CD14-positive monocyte (primary cell): ENCODE measurements around the gene GAA. TPM values are rescaled to one million over a fixed set of nuclear protein-coding genes. Genes with fewer than 3 reads are reported as not detected.
A peak's percentile ranks its signal among the peaks of the same experiment; 100 is the strongest.

Source experiments
- DNase-seq, 3 donors: peaks; one replicate each; pipeline ENCODE4 v3.0.0-alpha.2; 2011 to 2022
- H2AFZ ChIP-seq: 2 replicates; pipeline ENCODE4 v1.6.0; 2012; ENCODE audit warnings: mild to moderate bottlenecking, low read depth, low read length, inconsistent platforms; ENCODE audit not compliant: insufficient read depth, poor library complexity, severe bottlenecking
- H3K27ac ChIP-seq, 2 donors: 1 replicate in 1 of 2; 2 replicates in 1 of 2; pipeline ENCODE4 v1.5.1; 2012 to 2013; ENCODE audit warnings: low read length in 2 of 2, control low read depth in 1 of 2, inconsistent platforms in 1 of 2, low read depth in 1 of 2, mild to moderate bottlenecking in 1 of 2
- H3K27me3 ChIP-seq, 2 donors: one replicate each; pipeline versions ENCODE4 v1.6.0 to v1.6.1; 2011 to 2013; ENCODE audit warnings: low read length in 2 of 2; ENCODE audit not compliant: control insufficient read depth in 2 of 2, insufficient read depth in 2 of 2
- H3K36me3 ChIP-seq, 2 donors: replicated peaks in 1 of 2; 1 replicate in 1 of 2; 2 replicates in 1 of 2; pipeline versions ENCODE4 v1.5.1 to v1.6.1; 2012 to 2013; ENCODE audit warnings: low read length in 2 of 2, control low read depth in 1 of 2, inconsistent platforms in 1 of 2, mild to moderate bottlenecking in 1 of 2; ENCODE audit not compliant: insufficient read depth in 2 of 2, control insufficient read depth in 1 of 2
- H3K4me1 ChIP-seq, 2 donors: 1 replicate in 1 of 2; 2 replicates in 1 of 2; pipeline versions ENCODE4 v1.5.1 to v1.6.1; 2012 to 2013; ENCODE audit warnings: low read length in 2 of 2, control low read depth in 1 of 2, inconsistent platforms in 1 of 2, mild to moderate bottlenecking in 1 of 2, moderate library complexity in 1 of 2; ENCODE audit not compliant: insufficient read depth in 2 of 2, control insufficient read depth in 1 of 2
- H3K4me2 ChIP-seq: replicated peaks from 2 replicates; pipeline ENCODE3; 2012; ENCODE audit warnings: low read length, moderate library complexity, mild to moderate bottlenecking; ENCODE audit not compliant: poor library complexity, severe bottlenecking; ENCODE audit errors: extremely low read depth
- H3K4me3 ChIP-seq, 3 experiments: fragments of 200-600 bp in 1 of 3; sonication (generic) in 1 of 3; replicated peaks in 1 of 3; 1 replicate in 2 of 3; 2 replicates in 1 of 3; pipeline ENCODE4 v1.5.1; 2011 to 2013; ENCODE audit warnings: low read length in 3 of 3, mild to moderate bottlenecking in 3 of 3, control low read depth in 2 of 3, low read depth in 2 of 3, inconsistent platforms in 1 of 3, moderate library complexity in 1 of 3
- H3K79me2 ChIP-seq: 2 replicates; pipeline ENCODE4 v1.6.0; 2012; ENCODE audit warnings: mild to moderate bottlenecking, control low read depth, inconsistent platforms, low read length, moderate library complexity; ENCODE audit not compliant: insufficient read depth
- H3K9ac ChIP-seq: 2 replicates; pipeline ENCODE4 v1.6.0; 2017; ENCODE audit warnings: low read length, mild to moderate bottlenecking; ENCODE audit not compliant: insufficient read depth, poor library complexity, severe bottlenecking
- H3K9me3 ChIP-seq, 2 donors: replicated peaks in 1 of 2; 1 replicate in 1 of 2; 2 replicates in 1 of 2; pipeline versions ENCODE4 v1.5.1 to v1.6.1; 2012 to 2013; ENCODE audit warnings: low read length in 2 of 2, control low read depth in 1 of 2; ENCODE audit not compliant: control insufficient read depth in 1 of 2, insufficient read depth in 1 of 2
- H4K20me1 ChIP-seq: 2 replicates; pipeline ENCODE4 v1.6.0; 2012; ENCODE audit warnings: mild to moderate bottlenecking, low read length, control low read depth, moderate library complexity; ENCODE audit not compliant: insufficient read depth
- H3K27ac Mint-ChIP-seq, 7 donors: one replicate each; pipeline ENCODE4 v1.8.0; 2020; ENCODE audit warnings: mild to moderate bottlenecking in 7 of 7, mixed read lengths in 7 of 7, moderate library complexity in 6 of 7, inconsistent platforms in 2 of 7
- H3K27me3 Mint-ChIP-seq, 3 donors: one replicate each; pipeline ENCODE4 v1.8.0; 2021 to 2022; ENCODE audit warnings: low read depth in 3 of 3, mild to moderate bottlenecking in 3 of 3, mixed read lengths in 3 of 3, moderate library complexity in 3 of 3, inconsistent platforms in 1 of 3
- H3K36me3 Mint-ChIP-seq, 2 donors: one replicate each; pipeline ENCODE4 v1.8.0; 2020; ENCODE audit warnings: mixed read lengths in 2 of 2, inconsistent platforms in 1 of 2, mild to moderate bottlenecking in 1 of 2
- H3K4me1 Mint-ChIP-seq: one replicate; pipeline ENCODE4 v1.8.0; 2020; ENCODE audit warnings: mild to moderate bottlenecking, mixed read lengths
- H3K4me3 Mint-ChIP-seq, 2 donors: one replicate each; pipeline ENCODE4 v1.8.0; 2020; ENCODE audit warnings: mild to moderate bottlenecking in 2 of 2, mixed read lengths in 2 of 2, moderate library complexity in 1 of 2
- H3K9me3 Mint-ChIP-seq, 7 donors: one replicate each; pipeline ENCODE4 v1.8.0; 2020 to 2022; ENCODE audit warnings: mixed read lengths in 7 of 7, mild to moderate bottlenecking in 6 of 7, moderate library complexity in 6 of 7, inconsistent platforms in 2 of 7
- CTCF ChIP-seq: fragments of 200-600 bp; IDR thresholded peaks from one replicate; pipeline ENCODE4 v1.8.0; 2022; ENCODE audit warnings: antibody characterized with exemption, mild to moderate bottlenecking
- WGBS: methylation state at CpG from one replicate; pipeline ENCODE4 v1.1.5; 2013; ENCODE audit warnings: missing lambda C conversion rate; ENCODE audit not compliant: insufficient coverage; 5-methylcytosine and 5-hydroxymethylcytosine counted together
- intact Hi-C, 2 donors: fragments of 100-400 bp; cut with micrococcal nuclease; formaldehyde crosslinking; loops; one replicate each; pipeline versions ENCODE4 v1.15.0 to v1.15.1; 2023
- polyA plus RNA-seq, 3 donors: library from polyadenylated mRNA; depleted of rRNA in 1 of 3; unstranded in 2 of 3; stranded (reverse) in 1 of 3; fragments of 300-500 nt in 2 of 3; fragments of >200 nt in 1 of 3; fragmentation: Illumina TruSeq in 2 of 3; gene quantifications; 1 replicate in 2 of 3; 2 replicates in 1 of 3; pipeline ENCODE4 v1.2.3, GENCODE V29; 2012 to 2021

Gene GAA
- polyA plus RNA-seq, 3 donors = 116 to 140 (median 120) TPM

DNA sequence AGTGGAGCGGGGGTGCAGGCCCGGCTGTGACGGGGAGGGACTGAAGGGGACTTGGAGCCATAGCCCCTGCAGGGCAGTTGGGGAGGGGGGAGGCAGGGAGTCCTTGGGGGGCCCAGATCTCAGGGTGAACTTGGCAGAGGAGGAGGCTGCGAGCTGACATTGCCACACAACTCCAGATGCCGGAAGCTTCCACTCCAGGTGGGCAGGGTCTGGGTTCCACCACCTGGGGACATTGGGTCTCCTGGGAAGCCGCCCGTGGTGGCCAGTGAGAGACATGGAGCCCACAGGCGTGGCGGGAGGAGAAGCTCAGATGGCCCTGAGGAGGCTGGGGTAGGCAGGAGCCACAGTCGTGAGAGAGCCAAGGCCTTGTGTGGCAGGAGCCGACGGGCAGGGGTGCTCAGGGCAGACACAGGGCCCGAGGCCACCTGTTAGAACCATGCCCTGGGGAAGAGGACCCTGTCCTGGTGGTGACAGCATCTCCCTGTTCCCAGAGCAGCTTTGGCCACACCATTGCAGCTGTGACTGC lies 18.2 kb upstream of the GAA start:
- H3K9me3 ChIP-seq = no peaks in the 10 kb centered on the region
- H3K79me2 ChIP-seq = no peaks in the 10 kb centered on the region
- peak overlapping the region; percentile 12 for H3K4me2 ChIP-seq
- Mint-ChIP-seq H3K27ac (no peak overlapping the region), H3K4me1 (peaks cover 5% of the 10 kb centered on the region), H3K36me3 (no peaks in the 10 kb centered on the region), H3K4me3 (no peak overlapping the region), H3K9me3 (no peaks in the 10 kb centered on the region), H3K27me3 (peaks cover 4 to 22% (median 14%) of the 10 kb centered on the region in 3 donors)
- intact Hi-C loops = no loop called here
- H3K9ac ChIP-seq = no peak overlapping the region
- 85% methylated on average over 13 of the region's 13 CpGs for WGBS
- no peaks in the 10 kb centered on the region for H4K20me1 ChIP-seq
- peaks cover 3 to 8% of the 10 kb centered on the region in 2 donors for H3K4me1 ChIP-seq
- peak overlapping the region; percentile 67 for H2AFZ ChIP-seq
- no peaks in the 10 kb centered on the region for H3K27me3 ChIP-seq
- TF ChIP-seq CTCF = no peak
- no peak overlapping the region for H3K4me3 ChIP-seq
- no peak overlapping the region for H3K27ac ChIP-seq
- H3K36me3 ChIP-seq = no peaks in the 10 kb centered on the region
- DNase-seq = no peak

DNA sequence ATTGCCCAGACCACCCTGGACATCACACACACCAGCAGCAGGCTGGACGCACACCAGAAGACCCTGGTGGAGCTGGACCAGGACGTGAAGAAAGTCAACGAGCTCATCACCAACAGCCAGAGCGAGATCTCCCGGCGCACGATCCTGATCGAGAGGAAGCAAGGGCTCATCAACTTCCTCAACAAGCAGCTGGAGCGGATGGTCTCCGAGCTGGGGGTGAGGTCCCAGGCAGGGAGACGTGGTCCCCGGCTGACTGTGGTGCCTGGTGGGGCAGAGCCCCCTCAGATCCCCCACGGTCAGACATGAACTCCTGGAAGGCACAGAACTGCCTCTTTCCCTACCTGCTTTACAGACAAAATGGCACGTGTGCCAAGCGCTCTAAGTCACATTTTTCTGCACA lies 16.6 kb upstream of the GAA start:
- intact Hi-C loops = no loop called here
- Mint-ChIP-seq H3K36me3 (no peaks in the 10 kb centered on the region), H3K4me3 (no peak overlapping the region), H3K27ac (no peak overlapping the region), H3K27me3 (peaks cover 4 to 23% (median 11%) of the 10 kb centered on the region in 3 donors), H3K4me1 (peaks cover 5% of the 10 kb centered on the region), H3K9me3 (peaks cover 0 to 2% (median 0%) of the 10 kb centered on the region in 7 donors)
- no peak overlapping the region for H2AFZ ChIP-seq
- no peaks in the 10 kb centered on the region for H3K27me3 ChIP-seq
- no peak overlapping the region for H3K9ac ChIP-seq
- no peaks in the 10 kb centered on the region for H3K79me2 ChIP-seq
- DNase-seq = no peak
- H4K20me1 ChIP-seq = no peaks in the 10 kb centered on the region
- peaks cover 3 to 8% of the 10 kb centered on the region in 2 donors for H3K4me1 ChIP-seq
- H3K4me2 ChIP-seq = no peak overlapping the region
- H3K4me3 ChIP-seq = no peak overlapping the region
- no peak for TF ChIP-seq CTCF
- no peaks in the 10 kb centered on the region for H3K36me3 ChIP-seq
- WGBS = 87% methylated on average over 15 of the region's 15 CpGs
- H3K9me3 ChIP-seq = no peaks in the 10 kb centered on the region
- H3K27ac ChIP-seq = no peak overlapping the region
